GM12873 (cell line): ENCODE measurements around the gene GPR61.

ENCODE experiments used
- CTCF ChIP-seq: IDR thresholded peaks from 2 replicates; pipeline ENCODE4 v1.5.1; 2012; ENCODE audit warnings: low read depth, mild to moderate bottlenecking, moderate library complexity, low read length, control low read depth; ENCODE audit not compliant: insufficient read depth; ENCODE audit errors: missing control alignments

The GPR61 gene

GRCh38 chr1:109539676-109540075, at the start of gene GPR61:
TSS of gene GPR61 (plus strand) at chr1:109539872. CDS start at chr1:109543023, 3,151 bp downstream.
- no peak for TF ChIP-seq CTCF

GRCh38 chr1:109490029-109490933, 49.4 kb upstream of the GPR61 start:
- peak; percentile 87 for TF ChIP-seq CTCF

GRCh38 chr1:109490934-109491302, 48.8 kb upstream of the GPR61 start:
- TF ChIP-seq CTCF: no peak

GRCh38 chr1:109491372-109491771, 48.3 kb upstream of the GPR61 start:
- no peak for TF ChIP-seq CTCF

- TF ChIP-seq CTCF: no peak
These were observed 46.9 kb upstream of the GPR61 start for GRCh38 chr1:109492779-109493178.

- TF ChIP-seq CTCF: no peak
These were observed 46.4 kb upstream of the GPR61 start for GRCh38 chr1:109493227-109493626.

- peak; percentile 94 for TF ChIP-seq CTCF
These were observed 45.7 kb upstream of the GPR61 start, which contains the start of gene CYB561D1 for GRCh38 chr1:109493805-109494539. TSS of gene CYB561D1 (plus strand) at chr1:109494094. CDS start at chr1:109494140, 46 bp downstream.
